MM.1S (cell line): Measurements from ENCODE around the gene MCTP2.

Experiments
- EZH2 ChIP-seq: fragments of 300-600 bp; sonication (generic); optimal IDR thresholded peaks from 2 replicates; pipeline ENCODE3; 2017; ENCODE audit warnings: low read depth, mild to moderate bottlenecking, antibody characterized with exemption, low read length, mixed read lengths
- EZH2phosphoT487 ChIP-seq: fragments of 300-600 bp; sonication (generic); IDR thresholded peaks from 2 replicates; pipeline ENCODE4 v1.6.1; 2018; ENCODE audit warnings: antibody characterized with exemption, low read length
- TF ChIP-seq, protein P1 (sequence below): fragments of 300-600 bp; sonication (generic); IDR thresholded peaks from 2 replicates; pipeline ENCODE4 v1.5.1; 2016; ENCODE audit warnings: antibody characterized with exemption, low read length, mixed read lengths

GRCh38 chr15:94335616-94336015 lies 104.3 kb downstream of the MCTP2 start:
- TF ChIP-seq, protein P1, sequence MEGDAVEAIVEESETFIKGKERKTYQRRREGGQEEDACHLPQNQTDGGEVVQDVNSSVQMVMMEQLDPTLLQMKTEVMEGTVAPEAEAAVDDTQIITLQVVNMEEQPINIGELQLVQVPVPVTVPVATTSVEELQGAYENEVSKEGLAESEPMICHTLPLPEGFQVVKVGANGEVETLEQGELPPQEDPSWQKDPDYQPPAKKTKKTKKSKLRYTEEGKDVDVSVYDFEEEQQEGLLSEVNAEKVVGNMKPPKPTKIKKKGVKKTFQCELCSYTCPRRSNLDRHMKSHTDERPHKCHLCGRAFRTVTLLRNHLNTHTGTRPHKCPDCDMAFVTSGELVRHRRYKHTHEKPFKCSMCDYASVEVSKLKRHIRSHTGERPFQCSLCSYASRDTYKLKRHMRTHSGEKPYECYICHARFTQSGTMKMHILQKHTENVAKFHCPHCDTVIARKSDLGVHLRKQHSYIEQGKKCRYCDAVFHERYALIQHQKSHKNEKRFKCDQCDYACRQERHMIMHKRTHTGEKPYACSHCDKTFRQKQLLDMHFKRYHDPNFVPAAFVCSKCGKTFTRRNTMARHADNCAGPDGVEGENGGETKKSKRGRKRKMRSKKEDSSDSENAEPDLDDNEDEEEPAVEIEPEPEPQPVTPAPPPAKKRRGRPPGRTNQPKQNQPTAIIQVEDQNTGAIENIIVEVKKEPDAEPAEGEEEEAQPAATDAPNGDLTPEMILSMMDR: no peak
- no peak for TF ChIP-seq EZH2phosphoT487
- no peak for TF ChIP-seq EZH2
